Endodermal cell (in vitro differentiated cells): ENCODE results near the gene SCAMP3. TPM values are rescaled to one million over a fixed set of nuclear protein-coding genes. Genes with fewer than 3 reads are reported as not detected.
"Not testable (repeated sequence)": the region's sequence is repeated elsewhere in the genome, so short reads cannot be mapped to it uniquely, and the experiment has no call there.

Experiments used
- DNase-seq: peaks from one replicate; pipeline ENCODE4 v3.0.0-alpha.2; 2017
- H3K27ac ChIP-seq: 2 replicates; pipeline ENCODE4 v1.5.1; 2013; ENCODE audit warnings: mild to moderate bottlenecking, low read depth, low read length, moderate library complexity
- H3K27me3 ChIP-seq: 2 replicates; pipeline ENCODE4 v1.6.1; 2013; ENCODE audit warnings: mild to moderate bottlenecking, low read length, moderate library complexity; ENCODE audit not compliant: insufficient read depth, control insufficient read depth, poor library complexity, severe bottlenecking
- H3K36me3 ChIP-seq: 2 replicates; pipeline ENCODE4 v1.7.0; 2013; ENCODE audit warnings: mild to moderate bottlenecking, low read length, moderate library complexity; ENCODE audit not compliant: control insufficient read depth, insufficient read depth
- H3K4me1 ChIP-seq: one replicate; pipeline ENCODE4 v1.7.0; 2013; ENCODE audit warnings: low read length; ENCODE audit not compliant: control insufficient read depth, insufficient read depth
- H3K4me3 ChIP-seq: 2 replicates; pipeline ENCODE4 v1.5.1; 2013; ENCODE audit warnings: mild to moderate bottlenecking, low read length, moderate library complexity
- H3K9ac ChIP-seq: 2 replicates; pipeline ENCODE4 v1.6.1; 2013; ENCODE audit warnings: mild to moderate bottlenecking, low read length, moderate library complexity; ENCODE audit not compliant: poor library complexity, severe bottlenecking; ENCODE audit errors: extremely low read depth
- H3K9me3 ChIP-seq: 2 replicates; pipeline ENCODE4 v1.6.1; 2013; ENCODE audit warnings: mild to moderate bottlenecking, low read length, moderate library complexity; ENCODE audit not compliant: control insufficient read depth
- H3K27ac Mint-ChIP-seq: 2 replicates; pipeline ENCODE4 v1.8.0; 2020; ENCODE audit warnings: mixed read lengths
- H3K27me3 Mint-ChIP-seq: 2 replicates; pipeline ENCODE4 v1.8.0; 2021; ENCODE audit warnings: mild to moderate bottlenecking, mixed read lengths; ENCODE audit not compliant: insufficient read depth
- H3K36me3 Mint-ChIP-seq: 2 replicates; pipeline ENCODE4 v1.8.0; 2020; ENCODE audit warnings: low read depth, mixed read lengths
- H3K4me1 Mint-ChIP-seq: 2 replicates; pipeline ENCODE4 v1.8.0; 2020; ENCODE audit warnings: mixed read lengths
- H3K4me3 Mint-ChIP-seq: 2 replicates; pipeline ENCODE4 v1.8.0; 2020; ENCODE audit warnings: mild to moderate bottlenecking, moderate library complexity, mixed read lengths
- H3K9me3 Mint-ChIP-seq: 2 replicates; pipeline ENCODE4 v1.8.0; 2020; ENCODE audit warnings: mild to moderate bottlenecking, mixed read lengths
- WGBS, 2 experiments: methylation state at CpG; one replicate each; pipeline versions ENCODE4 v1.1.5 to v1.1.7; 2013; ENCODE audit warnings: missing lambda C conversion rate in 2 of 2, mixed read lengths in 1 of 2; ENCODE audit not compliant: insufficient coverage in 1 of 2, insufficient read length in 1 of 2; 5-methylcytosine and 5-hydroxymethylcytosine counted together
- total RNA-seq, 2 donors: library from RNA; stranded (reverse); fragmentation: NEBNext Ultra II Directional in 1 of 2; extraction: Animal tissue kit (Norgen Biotek cat#: 25700) in 1 of 2; gene quantifications; 2 replicates in 1 of 2; 3 replicates in 1 of 2; pipeline ENCODE4 v1.2.1, GENCODE V29; 2021
- TF ChIP-seq, protein P1 (sequence below): fragments of 200-600 bp; sonication (generic); conservative IDR thresholded peaks from 2 replicates; pipeline ENCODE4 v1.5.0; 2021; ENCODE audit warnings: antibody characterized with exemption, mild to moderate bottlenecking

SCAMP3 gene
- total RNA-seq, 2 donors from 2014 or later, result 56.1 TPM

GRCh38 chr1:155226910-155227260 is 35.3 kb downstream of the SCAMP3 start:
- H3K4me1 Mint-ChIP-seq, result peaks cover 17% of the 10 kb centered on the region

DNA sequence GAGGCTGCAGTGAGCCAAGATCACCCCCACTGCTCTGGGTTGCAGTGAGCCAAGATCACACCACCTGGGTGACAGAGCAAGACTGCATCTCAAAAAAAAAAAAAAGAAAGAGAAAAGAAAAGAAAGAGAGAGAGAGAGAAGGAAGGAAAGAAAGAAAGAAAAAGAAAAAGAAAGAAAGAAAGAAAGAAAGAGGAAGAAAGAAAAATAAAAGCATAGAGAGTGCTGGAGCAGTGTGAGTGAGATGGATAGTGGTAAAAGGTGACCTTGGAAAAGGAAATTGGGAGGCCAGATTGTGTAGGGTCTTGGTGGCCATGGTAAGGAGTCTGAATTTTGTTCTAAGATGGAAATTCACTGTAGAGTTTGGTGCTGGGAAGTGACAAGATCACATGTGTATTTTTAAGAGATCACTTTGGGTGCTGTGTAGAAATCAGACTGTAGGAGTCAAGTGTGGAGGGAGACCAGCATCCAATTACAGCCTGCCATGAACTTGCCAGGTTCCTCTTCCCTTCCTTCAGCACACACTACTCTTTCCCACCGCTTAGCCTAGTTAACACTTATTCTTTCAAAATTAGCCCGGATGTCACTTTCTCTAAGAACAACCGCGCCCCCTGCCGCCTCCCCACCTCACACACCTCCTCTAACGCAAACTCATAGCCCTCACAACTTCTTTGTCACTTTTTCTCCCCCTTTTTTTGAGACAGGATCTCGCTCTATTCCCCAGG is 35.8 kb downstream of the SCAMP3 start:
- Histone ChIP-seq H3K9me3 (no peaks in the 10 kb centered on the region), H3K9ac (peak overlapping the region; percentile 74), H3K4me3 (peak overlapping the region; percentile 95), H3K27ac (peak overlapping the region; percentile 90), H3K4me1 (no peaks in the 10 kb centered on the region), H3K27me3 (no peaks in the 10 kb centered on the region), H3K36me3 (no peaks in the 10 kb centered on the region)
- TF ChIP-seq, protein P1, sequence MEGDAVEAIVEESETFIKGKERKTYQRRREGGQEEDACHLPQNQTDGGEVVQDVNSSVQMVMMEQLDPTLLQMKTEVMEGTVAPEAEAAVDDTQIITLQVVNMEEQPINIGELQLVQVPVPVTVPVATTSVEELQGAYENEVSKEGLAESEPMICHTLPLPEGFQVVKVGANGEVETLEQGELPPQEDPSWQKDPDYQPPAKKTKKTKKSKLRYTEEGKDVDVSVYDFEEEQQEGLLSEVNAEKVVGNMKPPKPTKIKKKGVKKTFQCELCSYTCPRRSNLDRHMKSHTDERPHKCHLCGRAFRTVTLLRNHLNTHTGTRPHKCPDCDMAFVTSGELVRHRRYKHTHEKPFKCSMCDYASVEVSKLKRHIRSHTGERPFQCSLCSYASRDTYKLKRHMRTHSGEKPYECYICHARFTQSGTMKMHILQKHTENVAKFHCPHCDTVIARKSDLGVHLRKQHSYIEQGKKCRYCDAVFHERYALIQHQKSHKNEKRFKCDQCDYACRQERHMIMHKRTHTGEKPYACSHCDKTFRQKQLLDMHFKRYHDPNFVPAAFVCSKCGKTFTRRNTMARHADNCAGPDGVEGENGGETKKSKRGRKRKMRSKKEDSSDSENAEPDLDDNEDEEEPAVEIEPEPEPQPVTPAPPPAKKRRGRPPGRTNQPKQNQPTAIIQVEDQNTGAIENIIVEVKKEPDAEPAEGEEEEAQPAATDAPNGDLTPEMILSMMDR, result peak; percentile 67
- no peaks in the 10 kb centered on the region for H3K9me3 Mint-ChIP-seq
- WGBS, 2 experiments, result 0 to 1% methylated on average over 4 to 7 of the region's 7 CpGs
- H3K36me3 Mint-ChIP-seq, result peaks cover 2% of the 10 kb centered on the region
- peaks cover 12% of the 10 kb centered on the region for H3K27me3 Mint-ChIP-seq
- DNase-seq, result peak; percentile 93
- peaks cover 17% of the 10 kb centered on the region for H3K4me1 Mint-ChIP-seq
- peak overlapping the region; percentile 94 for H3K27ac Mint-ChIP-seq
- H3K4me3 Mint-ChIP-seq, result peak overlapping the region; percentile 87

More at GRCh38 chr1:155226910-155227260, 35.3 kb downstream of the SCAMP3 start:
- WGBS, 2 experiments, result 0% methylated on average over 19 of the region's 19 CpGs; no CpG with 5 or more reads in 1 of the 2 experiments
- H3K27ac Mint-ChIP-seq, result peak overlapping the region; percentile 94
- H3K36me3 ChIP-seq, result no peaks in the 10 kb centered on the region
- TF ChIP-seq, protein P1, result no peak
- DNase-seq, result no peak
- H3K27ac ChIP-seq, result peak overlapping the region; percentile 90
- peak overlapping the region; percentile 74 for H3K9ac ChIP-seq
- H3K27me3 ChIP-seq, result no peaks in the 10 kb centered on the region
- peak overlapping the region; percentile 95 for H3K4me3 ChIP-seq
- H3K4me3 Mint-ChIP-seq, result peak overlapping the region; percentile 87
- peaks cover 2% of the 10 kb centered on the region for H3K36me3 Mint-ChIP-seq
- no peaks in the 10 kb centered on the region for H3K9me3 Mint-ChIP-seq
- no peaks in the 10 kb centered on the region for H3K4me1 ChIP-seq
- peaks cover 14% of the 10 kb centered on the region for H3K27me3 Mint-ChIP-seq
- H3K9me3 ChIP-seq, result no peaks in the 10 kb centered on the region

GRCh38 chr1:155225404-155225759 is 36.8 kb downstream of the SCAMP3 start:
- not testable (repeated sequence) for DNase-seq, H3K27ac Mint-ChIP-seq, H3K27ac ChIP-seq, H3K9me3 ChIP-seq, H3K36me3 ChIP-seq, H3K9ac ChIP-seq, H3K4me3 ChIP-seq, H3K36me3 Mint-ChIP-seq, H3K9me3 Mint-ChIP-seq, H3K27me3 Mint-ChIP-seq, H3K4me1 ChIP-seq, H3K27me3 ChIP-seq
- Mint-ChIP-seq H3K4me1 (peaks cover 17% of the 10 kb centered on the region), H3K4me3 (peak overlapping the region; percentile 87)
- 90 to 97% methylated on average over 5 to 8 of the region's 8 CpGs for WGBS, 2 experiments
